ENCODE measurements around the gene TELO2.

Gene TELO2

DNA sequence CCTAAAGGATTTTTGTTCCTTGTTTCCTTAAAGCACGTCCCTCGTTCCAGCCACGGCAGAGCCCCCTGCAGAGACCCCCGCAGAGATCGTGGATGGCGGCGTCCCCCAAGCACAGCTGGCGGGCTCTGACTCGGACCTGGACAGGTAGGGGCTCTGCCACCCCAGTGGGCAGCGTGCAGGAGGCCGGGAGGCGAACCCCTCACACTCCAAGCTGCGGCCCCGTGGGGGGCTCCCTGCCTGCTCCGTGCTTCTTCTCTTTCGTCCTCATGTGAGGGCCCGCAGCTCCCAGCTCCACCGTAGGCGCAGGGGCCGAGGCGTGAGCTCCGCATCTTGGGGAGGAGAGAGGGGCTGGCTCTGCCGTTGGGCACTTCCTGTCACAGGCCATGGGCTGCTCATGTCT, 8.5 kb downstream of the TELO2 start:
- Histone ChIP-seq H3K36me3 (ENCODE audit: insufficient read depth, low read length) (peaks cover 76% of the 10 kb centered on the region), H3K9ac (ENCODE audit: low read depth, low read length) (no peak overlapping the region), H3K4me3 (ENCODE audit: low read length) (no peak overlapping the region), H3K4me1 (ENCODE audit: insufficient read depth, low read length) (no peaks in the 10 kb centered on the region), H3K27ac (ENCODE audit: low read depth, low read length) (no peak overlapping the region), H3K9me3 (ENCODE audit: insufficient read depth, low read depth, low read length) (no peaks in the 10 kb centered on the region), H3K27me3 (ENCODE audit: insufficient read depth, low read length) (no peaks in the 10 kb centered on the region)
- WGBS: 97% methylated on average over 23 of the region's 23 CpGs

DNA sequence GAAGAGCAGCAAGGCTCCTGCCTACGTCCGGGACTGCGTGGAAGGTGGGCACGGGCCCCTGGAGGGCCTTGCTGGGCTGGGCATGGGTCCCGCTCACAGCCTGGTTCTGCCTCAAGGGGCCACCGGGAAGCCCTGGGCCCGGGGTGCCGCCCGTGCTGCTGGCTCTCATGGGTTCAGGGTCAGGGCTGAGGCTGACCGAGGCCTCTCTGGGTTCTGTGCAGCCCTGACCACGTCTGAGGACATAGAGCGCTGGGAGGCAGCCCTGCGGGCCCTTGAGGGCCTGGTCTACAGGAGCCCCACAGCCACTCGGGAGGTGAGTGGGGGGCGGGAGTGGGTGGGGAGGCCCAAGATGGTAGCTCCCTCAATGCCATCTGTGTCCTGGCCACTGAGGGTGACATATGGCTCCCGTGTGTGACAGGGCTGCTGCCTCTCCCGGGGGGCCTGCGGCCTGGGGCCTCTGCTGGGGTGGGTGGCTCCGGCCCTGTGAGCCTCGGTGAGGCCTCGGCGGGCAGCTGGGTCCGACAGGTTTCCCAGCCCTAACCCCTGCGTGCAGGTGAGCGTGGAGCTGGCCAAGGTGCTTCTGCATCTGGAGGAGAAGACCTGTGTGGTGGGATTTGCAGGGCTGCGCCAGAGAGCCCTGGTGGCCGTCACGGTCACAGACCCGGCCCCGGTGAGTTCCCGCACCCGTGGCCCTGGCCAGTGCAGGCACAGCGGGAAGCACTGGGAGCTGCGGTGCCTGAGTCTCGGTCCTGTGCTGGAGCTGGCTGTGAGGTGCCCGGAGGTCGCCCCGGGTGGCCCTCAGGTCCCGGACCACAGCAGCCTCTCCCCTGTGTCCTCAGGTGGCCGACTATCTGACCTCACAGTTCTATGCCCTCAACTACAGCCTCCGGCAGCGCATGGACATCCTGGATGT, 9.2 kb downstream of the TELO2 start:
- Histone ChIP-seq H3K4me1 (ENCODE audit: insufficient read depth, low read length) (no peaks in the 10 kb centered on the region), H3K27ac (ENCODE audit: low read depth, low read length) (no peak overlapping the region), H3K4me3 (ENCODE audit: low read length) (no peak overlapping the region), H3K9me3 (ENCODE audit: insufficient read depth, low read depth, low read length) (no peaks in the 10 kb centered on the region), H3K9ac (ENCODE audit: low read depth, low read length) (no peak overlapping the region), H3K36me3 (ENCODE audit: insufficient read depth, low read length) (peaks cover 76% of the 10 kb centered on the region), H3K27me3 (ENCODE audit: insufficient read depth, low read length) (no peaks in the 10 kb centered on the region)
- WGBS: 96% methylated on average over 42 of the region's 42 CpGs

DNA sequence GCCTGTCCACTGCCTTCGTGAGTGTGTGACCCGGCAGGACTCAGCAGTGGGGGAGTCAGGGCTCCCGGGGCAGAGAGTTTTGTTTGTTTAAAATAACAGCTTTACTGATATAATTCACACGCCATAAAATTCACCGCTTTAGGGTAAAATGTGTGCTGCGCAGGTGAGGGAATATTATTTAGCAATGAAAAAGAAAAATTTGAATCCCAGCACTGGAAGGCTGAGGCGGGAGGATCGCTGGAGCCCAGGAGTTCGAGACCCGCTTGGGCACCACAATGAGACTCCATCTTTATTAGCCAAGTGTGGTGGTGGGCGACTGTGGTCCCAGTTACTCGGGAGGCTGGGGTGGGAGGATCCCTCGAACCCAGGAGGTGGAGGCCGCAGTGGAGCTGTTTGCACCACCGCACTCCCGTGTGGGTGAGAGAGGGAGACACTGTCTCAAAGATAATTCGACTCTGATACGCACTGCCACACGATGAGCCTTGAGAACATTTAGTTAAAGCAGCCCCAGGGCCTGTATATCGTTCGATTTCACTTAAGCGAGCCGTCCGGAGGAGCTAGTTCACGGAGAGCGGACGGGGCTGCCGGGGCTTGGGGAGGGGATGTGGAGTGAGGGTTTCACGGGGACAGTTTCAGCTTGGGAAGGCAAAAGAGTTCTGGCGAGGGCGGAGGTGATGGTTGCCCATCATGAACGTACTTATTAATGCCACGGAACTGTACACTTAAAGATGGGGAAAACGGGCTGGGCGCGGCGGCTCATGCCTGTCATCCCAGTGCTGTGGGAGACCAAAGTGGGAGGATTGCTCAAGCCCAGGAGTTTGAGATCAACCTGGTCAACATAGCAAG, 10.2 kb downstream of the TELO2 start:
- Histone ChIP-seq H3K9ac (ENCODE audit: low read depth, low read length) (no peak overlapping the region), H3K27ac (ENCODE audit: low read depth, low read length) (no peak overlapping the region), H3K4me3 (ENCODE audit: low read length) (no peak overlapping the region), H3K27me3 (ENCODE audit: insufficient read depth, low read length) (no peaks in the 10 kb centered on the region), H3K4me1 (ENCODE audit: insufficient read depth, low read length) (no peaks in the 10 kb centered on the region), H3K9me3 (ENCODE audit: insufficient read depth, low read depth, low read length) (no peaks in the 10 kb centered on the region), H3K36me3 (ENCODE audit: insufficient read depth, low read length) (peaks cover 68% of the 10 kb centered on the region)
- WGBS: 97% methylated on average over 37 of the region's 37 CpGs

DNA sequence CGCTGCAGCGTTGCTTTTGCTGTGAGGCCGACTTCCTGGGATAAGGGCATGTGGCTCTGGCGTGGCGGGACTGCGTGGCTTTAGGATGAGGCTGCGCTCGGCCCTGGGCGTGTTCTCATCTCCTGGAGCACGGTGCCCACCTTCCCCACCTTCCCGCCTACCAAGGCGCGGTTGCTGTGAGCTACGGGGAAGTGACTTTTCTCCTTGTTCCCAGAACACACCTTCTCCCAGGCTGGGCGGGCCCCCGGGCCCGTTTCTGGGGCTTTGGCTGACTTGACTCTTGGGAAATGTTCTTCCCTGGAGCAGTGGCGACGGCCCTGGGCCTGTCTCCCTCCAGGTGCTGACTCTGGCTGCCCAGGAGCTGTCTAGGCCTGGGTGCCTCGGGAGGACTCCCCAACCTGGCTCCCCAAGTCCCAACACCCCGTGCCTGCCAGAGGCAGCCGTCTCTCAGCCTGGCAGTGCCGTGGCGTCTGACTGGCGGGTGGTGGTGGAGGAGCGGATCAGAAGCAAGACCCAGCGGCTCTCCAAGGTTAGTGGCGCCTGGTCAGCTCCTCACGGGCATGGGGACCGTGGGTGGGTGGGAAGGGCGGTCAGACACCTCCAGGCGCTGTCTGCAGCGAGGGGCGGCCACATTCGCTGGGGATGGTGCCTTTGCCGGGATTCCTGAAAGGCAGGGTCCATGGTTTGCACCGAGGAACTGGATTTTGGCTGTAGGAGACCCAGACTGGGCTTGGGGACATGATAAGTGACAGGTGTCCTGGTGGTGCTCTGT, 12.1 kb downstream of the TELO2 start:
- H3K9ac ChIP-seq (ENCODE audit: low read depth, low read length): no peak overlapping the region
- H3K27ac ChIP-seq (ENCODE audit: low read depth, low read length): no peak overlapping the region
- no peaks in the 10 kb centered on the region for H3K27me3 ChIP-seq (ENCODE audit: insufficient read depth, low read length)
- H3K4me1 ChIP-seq (ENCODE audit: insufficient read depth, low read length): no peaks in the 10 kb centered on the region
- WGBS: 97% methylated on average over 37 of the region's 37 CpGs
- no peaks in the 10 kb centered on the region for H3K9me3 ChIP-seq (ENCODE audit: insufficient read depth, low read depth, low read length)
- peaks cover 63% of the 10 kb centered on the region for H3K36me3 ChIP-seq (ENCODE audit: insufficient read depth, low read length)
- no peak overlapping the region for H3K4me3 ChIP-seq (ENCODE audit: low read length)

DNA sequence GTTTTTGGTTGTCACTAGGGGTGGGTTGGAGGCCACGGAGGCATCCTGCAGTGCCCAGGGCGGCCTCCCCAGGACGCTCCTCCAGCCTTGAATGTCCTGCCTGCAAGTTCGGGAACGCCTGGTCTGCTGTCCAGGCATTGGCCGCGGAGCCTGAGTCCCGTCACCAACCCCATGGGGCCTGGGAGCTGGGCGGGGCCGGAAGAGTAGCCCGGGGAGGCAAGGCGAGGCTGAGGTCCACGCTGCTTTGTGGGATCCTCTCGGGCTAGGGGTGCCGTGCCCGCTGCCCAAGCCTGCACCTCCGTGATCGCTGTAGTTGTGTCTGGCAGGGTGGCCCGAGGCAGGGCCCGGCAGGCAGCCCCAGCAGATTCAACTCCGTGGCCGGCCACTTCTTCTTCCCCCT, 12.8 kb downstream of the TELO2 start:
- 96% methylated on average over 22 of the region's 22 CpGs for WGBS
- Histone ChIP-seq H3K9ac (ENCODE audit: low read depth, low read length) (no peak overlapping the region), H3K4me1 (ENCODE audit: insufficient read depth, low read length) (no peaks in the 10 kb centered on the region), H3K27ac (ENCODE audit: low read depth, low read length) (no peak overlapping the region), H3K27me3 (ENCODE audit: insufficient read depth, low read length) (no peaks in the 10 kb centered on the region), H3K9me3 (ENCODE audit: insufficient read depth, low read depth, low read length) (no peaks in the 10 kb centered on the region), H3K36me3 (ENCODE audit: insufficient read depth, low read length) (peaks cover 62% of the 10 kb centered on the region), H3K4me3 (ENCODE audit: low read length) (no peak overlapping the region)

DNA sequence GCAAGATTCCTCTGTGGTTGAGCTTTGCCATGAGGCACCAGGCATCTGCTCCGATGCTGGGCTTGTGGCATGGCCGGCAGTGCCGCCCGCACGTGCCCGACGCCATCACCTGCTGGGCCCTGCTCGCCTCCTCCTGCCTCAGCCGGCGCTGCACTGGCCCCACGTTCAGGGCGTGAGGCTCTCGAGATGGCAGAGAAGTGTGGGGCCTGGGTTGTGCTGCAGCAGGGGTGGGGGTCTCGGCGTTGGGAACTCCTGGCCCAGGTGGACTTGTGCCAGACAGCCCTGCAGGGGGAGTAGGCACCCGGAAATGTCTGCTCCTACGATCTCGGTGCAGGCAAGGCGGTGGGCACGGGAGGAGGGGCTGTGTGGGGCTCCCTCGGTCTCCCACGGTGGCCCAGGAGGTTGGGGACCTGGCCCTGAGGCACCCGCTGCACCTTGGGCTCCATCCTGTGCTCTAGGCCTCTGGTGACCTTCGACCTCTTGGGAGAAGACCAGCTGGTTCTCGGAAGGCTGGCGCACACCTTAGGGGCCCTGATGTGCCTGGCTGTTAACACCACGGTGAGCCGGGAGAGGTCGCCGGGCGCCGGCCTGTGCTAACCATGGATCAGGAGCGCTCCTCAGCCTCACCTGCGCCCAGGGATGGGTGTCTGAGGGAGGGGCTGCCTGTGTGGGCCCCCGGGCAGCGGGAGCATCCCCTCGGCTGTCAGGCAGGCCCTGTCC, 13.5 kb downstream of the TELO2 start:
- H3K27me3 ChIP-seq (ENCODE audit: insufficient read depth, low read length): no peaks in the 10 kb centered on the region
- no peaks in the 10 kb centered on the region for H3K9me3 ChIP-seq (ENCODE audit: insufficient read depth, low read depth, low read length)
- no peak overlapping the region for H3K4me3 ChIP-seq (ENCODE audit: low read length)
- peaks cover 56% of the 10 kb centered on the region for H3K36me3 ChIP-seq (ENCODE audit: insufficient read depth, low read length)
- H3K27ac ChIP-seq (ENCODE audit: low read depth, low read length): no peak overlapping the region
- WGBS: 94% methylated on average over 37 of the region's 37 CpGs
- no peaks in the 10 kb centered on the region for H3K4me1 ChIP-seq (ENCODE audit: insufficient read depth, low read length)
- H3K9ac ChIP-seq (ENCODE audit: low read depth, low read length): no peak overlapping the region

DNA sequence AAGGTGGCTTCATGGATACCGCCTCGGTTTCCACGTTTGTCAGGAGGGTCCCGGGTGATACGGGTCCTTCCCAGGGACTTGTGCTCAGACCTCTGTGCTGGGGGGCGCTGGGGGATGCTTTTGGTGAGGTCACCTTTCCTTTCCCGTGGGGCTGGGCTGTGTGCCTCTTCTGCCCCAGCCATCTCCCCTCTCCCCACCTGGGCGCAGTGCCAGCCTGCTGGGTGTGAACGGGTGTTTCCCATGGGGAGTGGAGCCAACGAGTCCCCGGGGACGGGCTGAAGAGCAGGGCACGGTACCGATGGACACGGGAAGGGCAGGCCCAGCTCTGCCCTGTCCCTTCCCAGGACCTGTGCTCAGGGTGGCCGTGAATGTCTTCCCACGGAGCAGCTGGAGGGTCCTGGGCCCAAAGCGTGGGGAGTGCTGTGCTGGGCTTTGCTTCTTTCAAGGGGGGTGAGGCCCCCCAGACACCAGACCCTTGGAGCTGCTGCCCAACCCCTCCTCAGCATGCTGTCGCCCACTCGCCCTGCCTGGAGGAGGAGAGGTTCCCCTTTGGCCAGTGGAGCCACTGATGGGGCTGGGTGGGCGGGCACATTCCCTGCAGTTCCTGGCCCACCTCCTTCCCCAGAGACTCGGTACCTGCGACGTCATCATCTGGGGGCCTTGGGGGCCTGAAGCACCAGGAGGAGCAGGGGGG, 15.5 kb downstream of the TELO2 start:
- Histone ChIP-seq H3K4me1 (ENCODE audit: insufficient read depth, low read length) (no peaks in the 10 kb centered on the region), H3K4me3 (ENCODE audit: low read length) (no peak overlapping the region), H3K9me3 (ENCODE audit: insufficient read depth, low read depth, low read length) (no peaks in the 10 kb centered on the region), H3K27ac (ENCODE audit: low read depth, low read length) (no peak overlapping the region), H3K36me3 (ENCODE audit: insufficient read depth, low read length) (peaks cover 37% of the 10 kb centered on the region), H3K9ac (ENCODE audit: low read depth, low read length) (no peak overlapping the region), H3K27me3 (ENCODE audit: insufficient read depth, low read length) (no peaks in the 10 kb centered on the region)
- WGBS: 95% methylated on average over 24 of the region's 24 CpGs

DNA sequence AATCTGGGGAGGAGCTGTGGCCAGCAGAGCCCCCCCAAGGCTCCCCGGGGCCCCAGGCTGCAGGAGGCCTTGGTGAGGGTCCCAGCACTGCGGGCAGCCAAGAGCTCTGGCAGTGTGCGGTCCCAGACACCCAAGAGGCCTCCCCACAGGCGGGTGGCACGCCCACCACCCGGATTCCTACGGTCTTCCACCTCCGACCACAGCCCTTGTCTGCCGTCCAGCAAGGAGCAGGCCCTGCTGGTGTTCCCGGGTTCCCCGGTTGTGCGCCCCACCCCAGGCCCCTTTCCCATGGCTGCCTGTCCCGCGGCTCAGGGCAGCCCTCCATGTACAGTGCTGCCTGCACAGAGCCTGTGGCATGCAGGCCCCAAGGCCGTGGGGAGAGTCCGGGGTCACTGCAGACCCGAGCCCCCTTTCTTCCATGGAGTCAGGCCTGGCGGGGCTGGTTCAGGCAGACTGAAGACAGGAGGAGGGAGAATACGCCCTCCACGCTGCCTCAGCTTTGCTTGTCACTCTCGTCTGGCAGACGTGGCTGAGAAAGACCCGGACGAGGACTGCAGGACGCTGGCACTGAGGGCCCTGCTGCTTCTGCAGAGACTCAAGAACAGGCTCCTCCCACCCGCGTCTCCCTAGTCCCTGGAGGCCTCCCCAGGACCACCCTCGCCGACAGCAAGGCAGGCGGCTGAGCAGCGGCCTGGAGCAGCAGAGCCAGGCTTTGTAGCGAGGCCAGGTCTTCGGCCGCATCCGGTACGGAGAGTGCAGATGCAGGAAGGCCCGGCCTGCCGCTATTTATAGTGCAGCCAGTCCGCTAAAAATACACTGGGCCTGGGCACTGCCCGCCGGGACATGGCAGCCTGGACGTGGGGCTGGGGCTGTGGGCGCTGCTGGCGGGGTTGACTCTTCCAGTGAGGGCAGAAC, 16.4 kb downstream of the TELO2 start:
- Histone ChIP-seq H3K9me3 (ENCODE audit: insufficient read depth, low read depth, low read length) (0 out of 2 replicates have a peak, but pooled peaks cover 3% of the 10 kb centered on the region), H3K4me3 (ENCODE audit: low read length) (no peak overlapping the region), H3K27ac (ENCODE audit: low read depth, low read length) (no peak overlapping the region), H3K36me3 (ENCODE audit: insufficient read depth, low read length) (peaks cover 35% of the 10 kb centered on the region), H3K27me3 (ENCODE audit: insufficient read depth, low read length) (no peaks in the 10 kb centered on the region), H3K9ac (ENCODE audit: low read depth, low read length) (no peak overlapping the region), H3K4me1 (ENCODE audit: insufficient read depth, low read length) (no peaks in the 10 kb centered on the region)
- 91% methylated on average over 44 of the region's 44 CpGs for WGBS

DNA sequence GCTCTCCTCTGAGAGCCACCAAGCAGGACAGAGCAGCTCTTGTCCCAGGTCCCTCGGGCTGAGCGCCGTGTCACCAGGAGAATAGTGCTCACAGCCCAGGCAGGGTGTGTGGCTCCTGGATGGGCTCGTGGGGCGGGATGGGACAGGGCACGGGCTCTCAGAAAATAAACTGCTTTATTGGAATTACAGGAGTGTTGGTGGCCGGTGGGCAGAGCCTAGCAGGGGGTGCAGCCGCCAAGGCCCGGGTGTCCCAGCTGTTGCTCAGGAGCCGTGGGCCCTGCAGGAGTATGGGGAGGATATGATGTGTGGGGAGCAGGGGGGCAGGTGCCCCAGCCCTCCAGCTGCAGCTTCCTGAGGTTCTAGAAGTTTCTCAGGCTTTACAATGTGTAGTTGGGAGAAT, 17.1 kb downstream of the TELO2 start:
- Histone ChIP-seq H3K27me3 (ENCODE audit: insufficient read depth, low read length) (no peaks in the 10 kb centered on the region), H3K9ac (ENCODE audit: low read depth, low read length) (no peak overlapping the region), H3K27ac (ENCODE audit: low read depth, low read length) (no peak overlapping the region), H3K4me1 (ENCODE audit: insufficient read depth, low read length) (no peaks in the 10 kb centered on the region), H3K9me3 (ENCODE audit: insufficient read depth, low read depth, low read length) (0 out of 2 replicates have a peak, but pooled peaks cover 3% of the 10 kb centered on the region), H3K4me3 (ENCODE audit: low read length) (no peak overlapping the region), H3K36me3 (ENCODE audit: insufficient read depth, low read length) (peaks cover 32% of the 10 kb centered on the region)
- 95% methylated on average over 10 of the region's 10 CpGs for WGBS
